ENCODE results near the gene MAML3.

The MAML3 gene

DNA sequence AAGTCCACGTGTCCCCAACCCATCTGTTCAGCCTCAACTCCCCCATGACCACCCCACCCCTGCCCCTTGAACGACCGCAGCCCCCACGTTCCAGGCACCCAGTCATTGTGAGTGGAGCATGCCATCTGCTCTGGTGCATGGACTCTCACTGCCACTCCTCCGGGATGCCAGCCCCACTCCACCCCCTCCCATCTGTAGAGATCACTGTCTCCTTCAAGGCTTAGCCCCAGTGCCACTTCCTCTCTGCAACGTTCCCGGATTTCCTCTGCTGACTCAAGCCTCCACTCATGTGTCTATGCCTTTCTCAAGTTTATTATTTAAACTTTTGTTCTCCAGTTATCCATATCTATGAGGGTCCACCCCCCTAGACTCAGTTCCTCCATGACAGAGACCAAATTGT lies 54.0 kb downstream of the MAML3 start:
- DNase-seq (ENCODE audit: low read depth in 2 of 2), result no peak

DNA sequence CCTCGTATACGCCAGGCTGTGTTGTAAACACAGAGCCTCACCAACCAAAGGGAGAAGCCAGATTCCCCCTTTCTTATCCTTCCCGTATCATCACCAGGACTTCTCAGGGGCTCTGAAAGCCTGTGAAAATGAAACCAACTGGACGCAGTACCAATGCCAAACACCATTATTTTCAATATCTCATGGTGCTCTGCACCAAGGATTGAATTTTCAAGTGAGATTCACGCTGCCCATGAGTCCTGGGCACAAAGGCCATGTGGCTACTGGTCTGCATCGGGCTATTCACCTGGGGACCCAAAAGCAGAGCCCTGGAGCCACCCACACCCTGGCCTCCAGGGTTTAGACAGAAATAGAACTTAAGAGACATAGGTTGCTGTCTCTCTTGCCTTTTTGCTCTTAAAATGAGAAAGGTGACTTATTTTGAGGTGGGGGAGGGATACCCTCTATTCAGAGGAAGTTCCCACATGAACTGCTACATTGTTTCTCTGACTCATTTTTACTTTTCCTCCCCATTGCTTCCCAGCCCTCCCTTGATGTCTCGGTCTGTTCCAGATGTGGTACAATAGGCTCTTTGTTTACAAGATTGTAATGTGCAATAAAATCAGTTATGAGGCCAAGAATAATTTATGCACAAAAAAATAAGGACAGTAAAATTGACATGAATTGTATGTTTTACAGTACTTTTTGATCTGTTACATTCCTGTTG lies 55.4 kb downstream of the MAML3 start:
- DNase-seq (ENCODE audit: low read depth in 2 of 2), result no peak

DNA sequence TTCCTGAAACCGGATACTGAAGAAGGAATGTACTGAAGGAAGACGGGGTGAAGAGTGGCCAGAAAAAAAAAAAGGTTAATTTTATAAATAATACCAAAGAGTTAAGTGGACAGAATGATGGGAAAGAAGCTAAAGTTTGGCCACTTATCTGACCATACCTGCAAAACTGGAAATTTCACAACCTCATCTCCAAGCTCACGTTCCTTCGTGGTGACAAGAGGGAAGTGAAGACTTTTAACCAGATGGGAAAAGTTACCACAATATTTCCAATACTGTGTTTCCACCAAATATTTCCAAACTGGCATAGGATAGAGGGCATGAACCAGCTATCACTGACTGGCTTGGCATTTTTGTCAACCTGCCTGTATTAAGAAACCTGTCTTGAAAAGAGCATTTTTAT lies 56.4 kb downstream of the MAML3 start:
- no peak for DNase-seq (ENCODE audit: low read depth in 2 of 2)

DNA sequence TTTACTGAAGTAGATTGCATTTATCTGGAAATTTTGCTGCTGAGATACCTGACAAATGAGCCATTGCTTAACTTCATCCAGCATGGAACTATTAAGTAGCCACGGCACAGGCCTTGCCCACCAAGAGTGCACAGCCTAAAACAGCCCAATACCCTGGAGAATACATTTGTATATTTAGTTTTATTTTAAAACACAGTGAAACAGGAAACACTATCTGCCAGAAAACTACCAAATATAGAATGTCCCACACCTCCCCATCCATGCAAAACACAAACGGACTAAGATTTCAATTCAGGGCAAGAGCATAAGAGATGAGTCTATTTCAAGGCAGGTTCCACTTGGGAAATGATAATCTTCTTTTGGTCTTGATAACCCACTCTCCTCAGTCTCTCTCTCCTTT lies 57.1 kb downstream of the MAML3 start:
- no peak for DNase-seq (ENCODE audit: low read depth in 2 of 2)

DNA sequence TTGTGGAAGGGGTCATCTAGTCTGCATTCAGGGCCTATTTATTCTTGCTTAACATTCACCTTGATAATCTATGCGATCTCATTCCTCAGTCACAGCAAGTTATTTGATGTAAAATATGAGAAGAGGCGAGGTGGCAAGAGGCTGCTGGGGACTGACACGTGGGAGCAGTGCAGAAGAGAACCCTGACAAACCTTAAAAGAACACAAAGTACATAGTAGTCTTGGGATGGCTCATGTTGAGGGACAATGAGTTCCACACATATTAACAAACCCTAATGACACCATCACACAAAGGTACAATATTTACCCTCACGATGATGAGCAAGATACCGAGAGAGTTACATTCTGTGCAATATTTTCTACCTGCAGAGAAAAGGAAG lies 57.5 kb downstream of the MAML3 start:
- no peak for DNase-seq (ENCODE audit: low read depth in 2 of 2)

DNA sequence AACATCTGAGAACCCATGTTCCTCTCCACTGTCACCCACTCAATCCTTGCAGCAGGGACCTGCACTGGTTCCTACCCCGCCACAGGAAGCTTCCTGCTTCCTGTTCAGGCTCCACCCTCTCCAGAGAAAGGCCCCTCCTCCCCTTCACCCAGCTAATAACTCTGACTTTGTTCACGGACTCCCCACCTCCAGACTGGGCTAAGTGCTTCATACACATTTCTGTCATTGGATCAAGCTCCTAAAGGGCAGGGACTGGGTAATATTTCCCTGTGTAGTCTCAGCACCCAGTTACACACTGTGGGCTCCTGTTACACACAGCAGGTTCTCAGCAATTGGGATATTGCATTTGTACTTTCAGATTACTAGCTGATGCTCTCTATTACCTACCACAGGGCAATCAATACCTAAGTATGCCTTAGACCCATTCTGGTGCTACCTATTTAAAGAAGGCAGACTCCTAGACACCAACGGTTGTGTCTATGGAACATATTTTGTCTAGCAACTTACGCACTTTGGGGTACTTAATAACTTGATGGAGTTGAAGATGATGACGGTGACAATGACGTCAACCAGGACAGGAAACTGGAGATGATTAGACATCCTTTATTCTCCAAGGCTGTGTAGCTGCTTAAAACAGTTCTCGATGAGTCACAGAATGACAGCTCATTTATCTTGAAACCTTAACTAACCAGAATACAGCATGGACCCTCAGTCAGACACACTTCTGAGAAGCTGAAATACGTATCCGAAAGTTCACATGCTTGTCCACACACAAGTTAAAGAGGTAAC lies 58.1 kb downstream of the MAML3 start:
- DNase-seq (ENCODE audit: low read depth in 2 of 2), result peak; percentile 28 to 55

DNA sequence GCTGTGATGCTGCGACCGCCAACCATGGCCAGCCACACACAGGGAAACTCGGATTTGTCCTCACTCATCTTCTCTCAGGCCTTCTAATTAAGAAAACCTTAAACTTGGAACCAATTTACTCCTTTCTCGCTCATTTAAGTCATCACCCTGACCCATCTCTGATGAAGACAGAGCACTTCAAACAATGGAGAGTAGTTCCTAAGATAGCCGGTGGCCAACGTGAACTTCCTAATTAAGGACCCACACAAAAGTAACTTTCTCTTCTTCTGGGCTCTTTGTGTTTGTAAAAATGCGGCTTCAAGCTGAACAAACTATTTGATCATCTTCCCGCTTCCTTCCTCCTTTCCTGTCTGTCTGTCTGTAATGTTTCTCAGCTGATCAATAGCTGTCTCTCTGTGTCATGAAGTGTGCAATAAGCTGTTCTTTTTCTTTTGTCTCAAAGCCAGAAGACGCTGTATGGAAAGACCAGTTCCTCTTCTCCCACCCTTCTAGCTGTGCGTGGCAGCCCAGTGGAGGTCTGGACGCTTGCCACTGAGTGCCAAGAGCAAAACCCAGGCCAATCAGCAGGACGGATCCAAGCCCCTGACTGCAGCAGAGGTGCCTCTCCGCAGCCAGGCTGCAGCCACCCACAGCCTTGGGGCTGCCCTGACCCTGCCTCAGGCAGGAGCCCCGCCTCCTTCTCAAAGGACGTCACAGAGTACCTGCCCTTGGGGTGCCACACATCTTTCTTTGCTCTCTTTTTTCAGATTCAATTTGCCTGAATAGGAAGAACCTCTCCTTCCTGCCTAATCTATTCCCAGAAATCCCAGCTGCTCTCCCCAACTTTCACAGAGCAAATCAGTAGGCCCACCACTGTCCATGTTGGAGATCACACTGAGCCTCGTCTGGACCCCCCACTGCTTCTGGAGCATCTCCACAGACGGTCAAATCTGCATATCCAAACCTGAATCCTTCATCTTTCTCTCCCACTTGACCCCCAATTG lies 59.3 kb downstream of the MAML3 start:
- peak in 1 of 2 donors; percentile 56 for DNase-seq (ENCODE audit: low read depth in 2 of 2)

DNA sequence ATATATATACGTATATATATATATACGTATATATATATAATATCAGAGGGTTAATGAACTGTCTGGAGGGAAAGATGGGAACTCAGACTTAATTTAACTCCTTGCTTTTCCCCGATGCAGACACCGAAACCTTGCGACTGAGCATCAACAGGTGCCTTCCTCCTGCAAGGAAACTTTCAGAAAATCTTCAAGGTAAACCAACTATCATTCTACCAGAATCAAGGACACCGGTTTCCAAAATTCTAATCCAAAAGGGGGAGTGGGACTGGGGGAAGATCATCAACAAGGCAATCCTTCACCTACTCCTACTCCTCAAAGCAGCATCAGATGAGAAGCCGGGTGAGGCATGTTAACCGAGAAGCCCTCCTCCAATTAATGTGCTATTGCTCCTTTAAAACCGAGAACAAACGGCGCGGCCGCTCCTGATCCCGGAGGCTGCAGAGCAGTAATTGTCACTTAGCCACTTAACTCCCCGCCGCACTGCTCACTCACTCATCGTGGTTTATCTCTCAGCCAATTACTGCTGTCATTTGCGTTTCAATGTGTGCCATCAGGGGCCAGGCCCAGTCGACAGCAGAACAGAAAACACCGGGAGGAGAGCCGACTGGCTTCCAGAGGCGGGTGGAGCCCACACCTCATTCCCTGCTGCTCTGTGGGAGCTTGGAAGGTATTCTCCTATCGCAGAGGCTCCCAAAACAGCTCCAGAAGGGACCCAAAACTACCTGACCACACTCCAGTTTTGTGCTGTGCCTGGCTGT lies 61.7 kb downstream of the MAML3 start:
- DNase-seq (ENCODE audit: low read depth in 2 of 2), result no peak

DNA sequence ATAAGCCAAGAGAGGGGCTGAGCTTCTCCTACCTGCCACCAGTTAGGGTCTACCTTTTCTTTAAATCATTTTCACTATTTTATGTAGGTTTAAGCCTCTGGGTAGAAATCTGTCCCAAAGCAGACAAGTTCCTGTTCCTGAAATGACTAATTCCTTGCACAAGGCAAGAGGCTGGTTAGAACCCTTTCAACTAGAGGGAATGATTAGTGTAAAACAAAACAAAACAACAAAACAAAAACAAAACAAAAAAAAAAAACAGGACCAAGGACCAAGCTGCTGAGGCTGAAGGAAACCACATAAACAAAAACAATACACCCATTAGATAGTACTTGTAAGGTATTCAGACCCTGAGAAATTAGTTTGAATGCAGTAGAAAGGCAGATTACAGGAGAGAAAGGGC lies 62.7 kb downstream of the MAML3 start:
- DNase-seq (ENCODE audit: low read depth in 2 of 2), result no peak

DNA sequence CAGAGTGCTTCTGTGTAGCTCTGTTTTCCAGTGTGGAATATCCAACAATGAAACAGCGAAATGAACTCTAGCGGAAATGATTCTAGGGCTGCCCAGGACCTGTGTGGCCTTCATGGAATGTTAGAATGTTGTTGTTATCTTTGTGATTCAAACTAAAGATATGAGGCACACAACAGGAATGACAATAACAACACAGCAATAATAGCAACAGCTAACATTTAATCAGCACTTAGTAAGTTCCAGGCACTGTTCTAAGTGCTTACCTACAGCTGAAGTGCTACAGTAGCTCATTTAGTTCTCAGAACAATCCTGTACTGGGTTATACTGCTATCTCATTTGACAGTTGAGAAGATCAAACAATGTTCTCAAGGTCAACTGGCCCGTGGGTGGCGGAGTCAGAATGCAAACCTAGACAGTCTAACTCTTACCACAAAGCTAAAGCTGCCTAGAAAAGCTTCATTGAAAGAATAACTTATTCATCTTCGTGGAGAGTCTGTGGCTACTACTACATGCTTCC lies 63.7 kb downstream of the MAML3 start:
- no peak for DNase-seq (ENCODE audit: low read depth in 2 of 2)

DNA sequence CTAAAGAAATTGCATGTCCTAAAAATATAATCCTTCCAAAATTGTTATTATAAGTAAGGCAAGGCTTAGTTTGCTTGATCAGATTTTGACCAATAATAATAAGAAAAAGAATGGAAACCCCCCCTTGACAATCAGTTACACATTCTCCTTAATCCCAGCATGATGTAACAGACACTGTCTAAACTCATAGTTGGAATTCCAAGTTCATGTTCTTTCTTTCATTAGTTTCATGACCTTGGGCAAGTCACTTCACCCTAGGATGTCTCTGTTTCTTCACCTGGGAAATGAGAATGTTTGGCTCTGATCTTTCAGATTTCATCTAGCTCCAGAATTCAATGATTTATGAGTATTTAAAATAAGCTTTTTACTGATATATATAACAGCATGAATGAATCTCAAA lies 64.8 kb downstream of the MAML3 start:
- no peak for DNase-seq (ENCODE audit: low read depth in 2 of 2)

DNA sequence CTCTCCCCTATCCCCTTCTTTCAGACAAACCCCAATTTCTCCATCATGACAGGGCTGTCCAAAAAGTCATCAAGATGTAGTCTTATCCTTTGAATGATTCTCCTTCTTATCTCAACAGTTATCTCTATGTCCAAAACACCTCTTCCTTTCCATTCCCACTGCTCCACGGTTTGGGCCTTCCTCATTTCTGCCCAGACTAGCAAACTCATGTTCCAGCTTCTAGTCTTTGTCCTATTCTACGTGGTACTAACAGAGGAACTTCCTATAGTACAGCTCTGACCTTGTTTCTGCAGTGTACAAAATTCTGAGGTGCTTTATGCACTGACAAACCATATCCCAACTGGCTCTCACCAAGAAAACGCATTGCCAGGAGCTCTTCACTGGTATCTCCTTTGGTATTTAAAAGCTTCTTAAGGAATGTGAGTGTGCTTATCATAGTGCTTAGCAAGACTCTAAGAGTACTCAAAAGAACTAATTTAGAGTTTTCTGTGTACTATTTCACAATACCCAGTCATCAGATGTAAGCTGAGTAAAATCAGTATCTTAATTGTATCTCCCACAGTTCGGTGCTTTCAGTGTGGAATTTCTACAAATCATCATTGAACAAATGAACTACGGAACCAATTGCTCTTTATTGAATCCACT lies 65.5 kb downstream of the MAML3 start:
- DNase-seq (ENCODE audit: low read depth in 2 of 2), result no peak

DNA sequence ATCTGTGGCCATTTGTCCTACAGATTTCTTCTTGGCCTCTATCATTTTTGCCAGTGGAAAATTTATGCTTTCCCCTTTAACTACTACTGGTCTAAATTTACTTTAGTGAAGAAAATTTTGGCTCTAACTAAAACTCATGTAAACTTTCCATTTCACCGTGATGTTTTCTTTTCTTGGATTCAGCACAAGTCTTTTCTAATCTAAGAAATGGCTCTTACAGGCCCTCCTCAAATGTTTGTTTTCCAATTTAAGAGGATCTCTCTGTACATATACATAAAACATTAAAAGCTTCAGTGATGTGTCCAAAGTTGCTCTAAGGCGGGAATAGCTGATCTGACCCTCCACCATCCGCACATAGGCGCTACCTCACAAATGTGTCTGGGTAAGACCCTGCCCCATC lies 68.1 kb downstream of the MAML3 start:
- no peak for DNase-seq (ENCODE audit: low read depth in 2 of 2)

DNA sequence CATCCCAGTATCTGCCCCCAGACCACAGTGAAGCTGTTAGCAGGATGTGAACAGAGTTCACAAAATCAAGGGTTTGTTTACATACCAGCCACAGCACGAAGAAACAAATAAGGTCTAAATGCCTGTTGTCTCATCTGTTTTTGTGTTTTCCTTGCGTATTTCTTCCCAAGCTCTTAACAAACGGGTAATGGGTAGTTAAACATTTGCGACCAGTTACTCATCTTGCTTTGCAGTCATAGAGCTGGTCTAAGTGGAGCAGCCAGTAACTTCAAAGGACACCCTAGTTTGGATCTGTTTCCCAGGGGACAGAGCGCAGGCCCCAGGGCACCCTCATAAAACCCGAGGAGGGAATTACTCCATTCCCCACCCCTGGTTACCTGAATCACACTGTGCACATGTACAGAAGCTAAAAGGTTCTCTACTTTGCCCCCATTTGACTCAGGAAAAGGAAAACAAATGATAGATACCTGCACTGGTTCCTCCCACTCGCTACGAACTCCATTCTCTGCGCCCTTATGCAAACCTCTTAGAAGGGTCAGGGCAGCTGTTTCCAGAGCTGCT lies 68.8 kb downstream of the MAML3 start:
- DNase-seq (ENCODE audit: low read depth in 2 of 2), result no peak

DNA sequence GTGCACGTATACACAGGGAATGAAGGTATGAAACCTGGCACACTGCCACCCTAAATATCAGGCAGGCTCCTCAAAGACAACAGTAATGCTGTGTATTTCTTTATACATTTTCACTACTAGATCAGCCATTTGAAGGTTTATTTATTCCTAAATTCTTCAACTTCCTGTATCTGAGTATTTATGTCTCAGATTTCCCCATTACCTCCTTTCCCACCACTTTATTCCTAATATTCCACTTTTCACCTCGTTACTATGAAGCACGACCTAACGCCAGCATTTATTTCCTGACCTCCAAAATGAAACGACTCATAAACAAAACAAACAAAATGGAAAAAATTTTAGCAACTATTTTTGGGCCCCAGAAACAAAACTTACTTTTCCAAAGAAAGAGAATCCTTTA lies 69.6 kb downstream of the MAML3 start:
- no peak for DNase-seq (ENCODE audit: low read depth in 2 of 2)

DNA sequence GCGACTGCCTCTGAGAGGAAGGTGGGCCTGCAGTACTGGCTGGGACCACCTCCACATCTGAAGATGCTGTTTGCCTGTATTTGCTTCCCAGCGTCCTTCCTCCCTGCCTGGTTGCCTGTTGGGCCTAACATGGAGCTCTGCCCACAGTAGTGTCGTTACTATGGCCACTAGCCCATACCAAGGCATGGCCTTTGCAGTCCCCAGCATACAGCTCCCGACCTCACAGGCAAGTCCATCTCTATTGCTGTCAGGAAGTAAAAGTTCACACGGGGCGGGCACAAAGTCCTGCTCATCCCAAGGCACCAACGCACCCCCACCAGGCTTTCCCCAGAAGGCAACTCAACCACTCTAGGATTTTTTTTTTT lies 71.6 kb downstream of the MAML3 start:
- DNase-seq (ENCODE audit: low read depth in 2 of 2), result no peak

DNA sequence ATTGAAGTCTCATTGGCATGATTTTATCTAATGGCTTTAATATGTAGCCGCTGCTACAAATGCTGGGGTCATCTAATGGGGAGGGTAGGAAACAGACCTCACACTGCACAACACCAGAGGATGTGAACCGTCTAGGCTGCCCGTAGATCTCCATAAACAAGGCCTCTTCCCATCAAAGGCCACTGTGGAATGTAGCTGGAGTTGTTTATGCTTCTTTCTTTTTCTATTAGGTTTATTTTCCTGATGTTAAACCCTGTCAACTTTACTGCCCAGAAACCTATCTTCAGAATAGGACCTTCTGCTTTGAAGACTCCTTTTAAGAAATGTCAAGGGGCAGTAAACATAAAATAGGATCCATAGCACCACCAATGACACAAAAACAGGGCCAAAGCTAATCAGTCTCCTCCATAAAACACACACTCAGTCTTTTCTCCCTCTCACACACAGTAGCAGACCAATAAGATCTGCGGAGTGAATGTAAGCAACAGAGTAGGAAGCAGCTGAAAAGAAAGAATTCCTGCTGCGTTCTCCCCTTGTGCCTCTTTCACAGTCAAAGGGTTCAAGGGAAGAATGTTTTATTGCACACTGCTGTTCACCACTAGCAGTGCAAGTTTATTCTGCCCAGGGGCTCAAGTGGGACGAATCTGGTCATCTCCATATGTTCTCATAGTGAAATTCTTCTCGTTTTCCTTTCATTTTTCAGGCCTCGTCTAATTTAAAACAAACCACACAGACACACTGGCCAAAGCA lies 72.2 kb downstream of the MAML3 start:
- DNase-seq (ENCODE audit: low read depth in 2 of 2), result no peak

DNA sequence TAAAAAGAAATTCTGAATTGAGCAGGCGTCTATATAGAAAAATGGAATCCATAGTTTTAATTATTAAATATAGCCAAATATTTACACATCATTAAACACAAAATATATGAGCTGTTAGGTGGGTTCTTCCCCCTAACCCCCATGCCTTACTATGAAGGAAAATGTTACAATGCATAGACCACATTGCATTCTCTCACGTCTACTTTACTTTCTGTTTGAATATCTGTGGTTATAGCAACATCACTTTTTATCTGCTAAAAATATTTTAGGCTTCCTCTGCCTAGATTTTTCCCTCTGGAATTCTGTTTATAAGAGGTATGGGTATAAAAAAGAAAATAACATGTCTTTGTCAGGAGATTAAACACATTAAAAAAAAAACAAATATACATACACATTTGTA lies 73.1 kb downstream of the MAML3 start:
- DNase-seq (ENCODE audit: low read depth in 2 of 2), result no peak

DNA sequence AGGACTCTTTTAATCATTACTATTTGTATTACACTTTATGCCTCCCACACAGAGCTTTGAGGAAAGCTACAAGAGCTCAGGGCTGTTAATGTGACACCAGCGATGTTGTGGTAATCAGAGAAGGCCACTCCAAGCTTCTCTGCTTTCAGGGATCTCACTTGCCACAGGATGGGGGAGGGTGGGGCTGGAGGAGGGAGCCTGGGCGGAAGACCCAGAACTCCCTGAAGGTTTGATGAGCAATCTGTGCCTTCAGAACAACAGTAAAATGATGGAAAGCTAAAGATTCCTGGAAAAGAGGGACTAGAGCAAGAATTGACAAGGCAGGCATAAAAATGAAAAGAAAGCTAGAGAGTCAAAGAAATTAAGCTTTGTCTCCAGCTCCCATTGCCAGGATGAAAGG lies 75.6 kb downstream of the MAML3 start:
- no peak for DNase-seq (ENCODE audit: low read depth in 2 of 2)

DNA sequence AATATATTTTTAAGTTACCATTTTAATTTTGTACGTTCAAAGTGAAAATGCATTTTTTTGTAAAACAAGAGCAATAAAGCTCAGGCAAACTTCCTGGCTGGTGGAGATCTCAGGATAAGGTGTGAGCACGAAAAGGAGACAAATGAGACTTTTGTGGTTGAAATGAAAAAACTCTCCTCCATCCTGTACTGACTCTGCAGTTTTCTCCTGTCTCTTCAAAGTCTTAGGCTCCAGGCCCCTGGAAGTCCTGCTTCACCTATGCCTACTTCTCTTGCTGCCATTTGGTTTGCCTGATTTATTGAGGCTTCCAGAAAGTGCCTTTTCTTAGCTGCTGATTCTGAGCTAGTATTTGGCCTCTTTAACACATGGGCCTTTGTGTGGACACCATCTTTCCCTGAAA lies 77.7 kb downstream of the MAML3 start:
- no peak for DNase-seq (ENCODE audit: low read depth in 2 of 2)
